Activated CD4-positive, alpha-beta T cell treated with anti-CD3 and anti-CD28 coated beads, Interleukin-2, amount 50 U/mL, for 4 hours (primary cell): ENCODE measurements around the gene PLK4.
A peak's percentile ranks its signal among the peaks of the same experiment; 100 is the strongest.
"Not testable (repeated sequence)": the region's sequence is repeated elsewhere in the genome, so short reads cannot be mapped to it uniquely, and the experiment has no call there.

Experiments used
- DNase-seq, 2 experiments: peaks; one replicate each; pipeline ENCODE4 v3.0.0-alpha.2; 2020

Gene PLK4

GRCh38 chr4:127880763-127881562 lies at the start of gene PLK4:
Gene PLK4, plus strand, starts transcription at chr4:127880893. Its CDS starts 242 bp downstream, at chr4:127881135.
- DNase-seq: peak; percentile 88 to 92

- DNase-seq: no peak
Measured at GRCh38 chr4:127832585-127832984, 48.1 kb upstream of the PLK4 start.

- DNase-seq: no peak
Measured at GRCh38 chr4:127843704-127844600, 36.7 kb upstream of the PLK4 start.

GRCh38 chr4:127844601-127845116 lies 36.0 kb upstream of the PLK4 start:
- DNase-seq: no peak

- DNase-seq: no peak
Measured at GRCh38 chr4:127846061-127846460, 34.6 kb upstream of the PLK4 start.

GRCh38 chr4:127846765-127847164 lies 33.9 kb upstream of the PLK4 start:
- DNase-seq: no peak

GRCh38 chr4:127849505-127850234 lies 31.0 kb upstream of the PLK4 start:
- DNase-seq: no peak

- DNase-seq: no peak
Measured at GRCh38 chr4:127852661-127853060, 28.0 kb upstream of the PLK4 start.

- no peak for DNase-seq
Measured at GRCh38 chr4:127856196-127856812, 24.4 kb upstream of the PLK4 start.

- no peak for DNase-seq
Measured at GRCh38 chr4:127856813-127857447, 23.8 kb upstream of the PLK4 start.

GRCh38 chr4:127857641-127858040 lies 23.1 kb upstream of the PLK4 start:
- DNase-seq: no peak

GRCh38 chr4:127868196-127868595 lies 12.5 kb upstream of the PLK4 start:
- no peak for DNase-seq

- no peak for DNase-seq
Measured at GRCh38 chr4:127870281-127870680, 10.4 kb upstream of the PLK4 start.

- no peak for DNase-seq
Measured at GRCh38 chr4:127870688-127871087, 10.0 kb upstream of the PLK4 start.

GRCh38 chr4:127875791-127876190 lies 4.9 kb upstream of the PLK4 start:
- DNase-seq: no peak

- no peak for DNase-seq
Measured at GRCh38 chr4:127881563-127881864, 821 bp downstream of the PLK4 start.

- no peak for DNase-seq
Measured at GRCh38 chr4:127888559-127888958, 7.9 kb downstream of the PLK4 start.

GRCh38 chr4:127889903-127890302 lies 9.2 kb downstream of the PLK4 start:
- DNase-seq: no peak

GRCh38 chr4:127896069-127896468 lies 15.4 kb downstream of the PLK4 start:
- no peak for DNase-seq

GRCh38 chr4:127896528-127896927 lies 15.8 kb downstream of the PLK4 start:
- DNase-seq: no peak

- not testable (repeated sequence) for DNase-seq
Measured at GRCh38 chr4:127899682-127900081, 19.0 kb downstream of the PLK4 start.

- no peak for DNase-seq
Measured at GRCh38 chr4:127905029-127905428, 24.3 kb downstream of the PLK4 start.
